MM.1S (cell line): ENCODE results near the gene TRAPPC12.

Experiments
- DNase-seq: peaks from one replicate; pipeline ENCODE4 v3.0.0-alpha.2; 2015
- H2AFZ ChIP-seq: fragments of 300-600 bp; sonication (generic); 2 replicates; pipeline ENCODE4 v1.6.0; 2016; ENCODE audit warnings: antibody characterized with exemption, low read length
- H3F3A ChIP-seq: fragments of 300-600 bp; sonication (generic); 2 replicates; pipeline ENCODE4 v1.6.1; 2016; ENCODE audit warnings: mild to moderate bottlenecking, antibody characterized with exemption, low read length, moderate library complexity, mixed read lengths; ENCODE audit not compliant: insufficient read depth
- H3K27ac ChIP-seq: fragments of 300-600 bp; sonication (generic); 2 replicates; pipeline ENCODE4 v1.5.1; 2016; ENCODE audit warnings: mild to moderate bottlenecking, low read length
- H3K27me3 ChIP-seq: fragments of 300-600 bp; sonication (generic); replicated peaks from 2 replicates; pipeline ENCODE4 v1.6.0; 2016; ENCODE audit warnings: low read length; ENCODE audit not compliant: insufficient read depth
- H3K36me3 ChIP-seq: fragments of 300-600 bp; sonication (generic); replicated peaks from 2 replicates; pipeline ENCODE4 v1.6.1; 2016; ENCODE audit warnings: mild to moderate bottlenecking, low read length, mixed read lengths; ENCODE audit not compliant: insufficient read depth
- H3K4me1 ChIP-seq: fragments of 300-600 bp; sonication (generic); 2 replicates; pipeline ENCODE4 v1.6.1; 2016; ENCODE audit warnings: low read length, mixed read lengths
- H3K4me2 ChIP-seq: fragments of 300-600 bp; sonication (generic); 2 replicates; pipeline ENCODE4 v1.6.0; 2016; ENCODE audit warnings: low read depth, low read length
- H3K4me3 ChIP-seq: fragments of 300-600 bp; sonication (generic); 2 replicates; pipeline ENCODE4 v1.5.1; 2016; ENCODE audit warnings: low read length, mixed read lengths
- H3K79me2 ChIP-seq: fragments of 300-600 bp; sonication (generic); 2 replicates; pipeline ENCODE4 v1.6.1; 2016; ENCODE audit warnings: mixed run types, low read length, mixed read lengths
- H3K9ac ChIP-seq: fragments of 300-600 bp; sonication (generic); 2 replicates; pipeline ENCODE4 v1.6.1; 2016; ENCODE audit warnings: low read length, mixed read lengths
- H3K9me2 ChIP-seq: fragments of 300-600 bp; sonication (generic); replicated peaks from 2 replicates; pipeline ENCODE4 v1.6.1; 2016; ENCODE audit warnings: mild to moderate bottlenecking, low read length, mixed read lengths; ENCODE audit not compliant: insufficient read depth
- H3K9me3 ChIP-seq: fragments of 300-600 bp; sonication (generic); replicated peaks from 2 replicates; pipeline ENCODE4 v1.6.1; 2016; ENCODE audit warnings: mild to moderate bottlenecking, low read length, mixed read lengths; ENCODE audit not compliant: insufficient read depth
- H4K20me1 ChIP-seq: fragments of 300-600 bp; sonication (generic); 2 replicates; pipeline ENCODE4 v1.6.1; 2016; ENCODE audit warnings: mild to moderate bottlenecking, low read length, moderate library complexity, mixed read lengths; ENCODE audit not compliant: insufficient read depth
- EZH2 ChIP-seq: fragments of 300-600 bp; sonication (generic); optimal IDR thresholded peaks from 2 replicates; pipeline ENCODE3; 2017; ENCODE audit warnings: low read depth, mild to moderate bottlenecking, antibody characterized with exemption, low read length, mixed read lengths
- EZH2phosphoT487 ChIP-seq: fragments of 300-600 bp; sonication (generic); IDR thresholded peaks from 2 replicates; pipeline ENCODE4 v1.6.1; 2018; ENCODE audit warnings: antibody characterized with exemption, low read length
- TF ChIP-seq, protein P1 (sequence below): fragments of 300-600 bp; sonication (generic); IDR thresholded peaks from 2 replicates; pipeline ENCODE4 v1.5.1; 2016; ENCODE audit warnings: antibody characterized with exemption, low read length, mixed read lengths

TRAPPC12 gene

DNA sequence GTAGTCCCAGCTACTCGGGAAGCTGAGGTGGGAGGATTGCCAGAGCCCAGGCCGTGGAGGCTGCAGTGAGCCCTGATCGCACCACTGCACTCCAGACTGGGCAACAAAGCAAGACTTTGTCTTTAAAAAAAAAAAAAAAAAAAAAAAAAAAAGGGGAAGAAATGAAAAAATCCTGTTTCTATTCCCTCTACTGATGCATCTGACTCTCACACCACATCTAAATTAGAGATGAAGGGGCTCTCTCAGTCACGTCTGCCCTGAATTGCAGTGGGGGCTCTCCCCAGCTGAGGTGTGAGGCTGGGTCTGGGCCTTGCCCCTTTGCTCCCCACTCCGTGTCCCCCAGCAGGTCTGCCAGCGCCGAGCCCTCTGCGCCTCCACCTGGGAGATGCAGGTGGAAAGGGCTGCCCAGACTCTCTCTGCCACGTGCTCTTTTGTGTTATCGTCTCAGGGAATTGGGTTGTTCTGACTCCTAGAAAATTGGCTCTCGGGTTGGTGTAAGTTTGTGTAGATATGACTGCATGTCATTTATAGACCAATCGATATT is 30.2 kb downstream of the TRAPPC12 start:
- Histone ChIP-seq H3K27me3 (no peaks in the 10 kb centered on the region), H3K9me2 (no peaks in the 10 kb centered on the region), H3K9me3 (no peaks in the 10 kb centered on the region), H3K9ac (no peak overlapping the region), H4K20me1 (no peaks in the 10 kb centered on the region), H3K27ac (no peak overlapping the region), H3K36me3 (no peaks in the 10 kb centered on the region), H3K4me1 (no peaks in the 10 kb centered on the region), H3K4me2 (no peak overlapping the region), H3F3A (no peaks in the 10 kb centered on the region), H2AFZ (no peak overlapping the region), H3K4me3 (no peak overlapping the region), H3K79me2 (no peaks in the 10 kb centered on the region)
- no peak for DNase-seq
- TF ChIP-seq EZH2phosphoT487: no peak
- no peak for TF ChIP-seq EZH2
- TF ChIP-seq, protein P1, sequence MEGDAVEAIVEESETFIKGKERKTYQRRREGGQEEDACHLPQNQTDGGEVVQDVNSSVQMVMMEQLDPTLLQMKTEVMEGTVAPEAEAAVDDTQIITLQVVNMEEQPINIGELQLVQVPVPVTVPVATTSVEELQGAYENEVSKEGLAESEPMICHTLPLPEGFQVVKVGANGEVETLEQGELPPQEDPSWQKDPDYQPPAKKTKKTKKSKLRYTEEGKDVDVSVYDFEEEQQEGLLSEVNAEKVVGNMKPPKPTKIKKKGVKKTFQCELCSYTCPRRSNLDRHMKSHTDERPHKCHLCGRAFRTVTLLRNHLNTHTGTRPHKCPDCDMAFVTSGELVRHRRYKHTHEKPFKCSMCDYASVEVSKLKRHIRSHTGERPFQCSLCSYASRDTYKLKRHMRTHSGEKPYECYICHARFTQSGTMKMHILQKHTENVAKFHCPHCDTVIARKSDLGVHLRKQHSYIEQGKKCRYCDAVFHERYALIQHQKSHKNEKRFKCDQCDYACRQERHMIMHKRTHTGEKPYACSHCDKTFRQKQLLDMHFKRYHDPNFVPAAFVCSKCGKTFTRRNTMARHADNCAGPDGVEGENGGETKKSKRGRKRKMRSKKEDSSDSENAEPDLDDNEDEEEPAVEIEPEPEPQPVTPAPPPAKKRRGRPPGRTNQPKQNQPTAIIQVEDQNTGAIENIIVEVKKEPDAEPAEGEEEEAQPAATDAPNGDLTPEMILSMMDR: no peak

DNA sequence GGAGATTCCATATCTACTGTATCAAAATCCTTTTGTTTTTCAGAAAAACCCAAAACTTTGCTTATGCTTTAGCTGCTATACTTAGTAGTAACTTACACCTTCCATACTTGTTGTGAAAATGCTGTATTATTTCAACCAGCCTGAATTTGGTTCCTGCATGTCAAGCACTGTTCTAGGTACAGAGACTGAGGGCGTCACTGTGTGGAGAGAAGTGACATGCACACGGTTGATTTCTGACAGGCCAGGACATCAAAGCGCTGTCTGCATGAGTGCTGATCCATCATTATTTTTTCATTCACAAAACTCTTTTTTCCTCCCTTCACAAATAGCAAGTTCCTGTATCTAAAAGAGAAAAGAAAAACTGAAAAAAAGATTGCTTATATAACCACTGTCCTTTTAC is 31.6 kb downstream of the TRAPPC12 start:
- TF ChIP-seq, protein P1: no peak
- TF ChIP-seq EZH2phosphoT487: no peak
- TF ChIP-seq EZH2: no peak

DNA sequence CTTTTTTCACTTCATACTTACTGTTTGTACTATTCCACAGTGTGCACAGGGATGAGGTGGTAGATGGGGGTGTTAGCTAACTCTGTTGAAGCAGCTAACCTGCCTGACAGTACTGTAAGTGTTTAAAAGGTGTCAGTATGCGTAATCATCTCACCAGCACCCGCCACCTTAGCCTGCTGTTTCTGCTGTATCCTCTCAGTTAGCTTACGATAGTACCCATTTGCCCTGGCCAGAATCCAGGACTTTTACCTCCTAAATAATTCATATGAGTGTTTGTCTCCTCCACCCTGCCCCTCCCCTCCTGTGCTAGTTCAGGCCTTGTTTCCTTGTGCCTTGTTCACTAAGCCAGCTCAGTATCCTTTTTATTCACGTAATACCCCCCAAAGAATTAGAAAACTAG is 34.2 kb downstream of the TRAPPC12 start:
- no peaks in the 10 kb centered on the region for H3K27me3 ChIP-seq
- no peaks in the 10 kb centered on the region for H3K4me1 ChIP-seq
- no peaks in the 10 kb centered on the region for H4K20me1 ChIP-seq
- H3K4me3 ChIP-seq: no peak overlapping the region
- no peak overlapping the region for H3K27ac ChIP-seq
- no peak overlapping the region for H2AFZ ChIP-seq
- H3K9ac ChIP-seq: no peak overlapping the region
- no peaks in the 10 kb centered on the region for H3K9me3 ChIP-seq
- H3K4me2 ChIP-seq: no peak overlapping the region
- H3K79me2 ChIP-seq: no peaks in the 10 kb centered on the region
- no peaks in the 10 kb centered on the region for H3K9me2 ChIP-seq
- no peaks in the 10 kb centered on the region for H3F3A ChIP-seq
- DNase-seq: no peak
- TF ChIP-seq, protein P1: no peak
- TF ChIP-seq EZH2: no peak
- TF ChIP-seq EZH2phosphoT487: no peak
- H3K36me3 ChIP-seq: no peaks in the 10 kb centered on the region

More for the DNA sequence above, 31.6 kb downstream of the TRAPPC12 start:
- no peak overlapping the region for H2AFZ ChIP-seq
- H3K9me3 ChIP-seq: no peaks in the 10 kb centered on the region
- no peak overlapping the region for H3K4me3 ChIP-seq
- no peak for DNase-seq
- H3K9me2 ChIP-seq: no peaks in the 10 kb centered on the region
- H3K4me2 ChIP-seq: no peak overlapping the region
- no peaks in the 10 kb centered on the region for H4K20me1 ChIP-seq
- no peaks in the 10 kb centered on the region for H3F3A ChIP-seq
- no peaks in the 10 kb centered on the region for H3K79me2 ChIP-seq
- H3K9ac ChIP-seq: no peak overlapping the region
- no peak overlapping the region for H3K27ac ChIP-seq
- H3K4me1 ChIP-seq: no peaks in the 10 kb centered on the region
- H3K27me3 ChIP-seq: no peaks in the 10 kb centered on the region
- H3K36me3 ChIP-seq: no peaks in the 10 kb centered on the region
